Kidney epithelial cell (primary cell): Measurements from ENCODE around the gene COBLL1. TPM values are rescaled to one million over a fixed set of nuclear protein-coding genes. Genes with fewer than 3 reads are reported as not detected.

Experiments
- DNase-seq: peaks from one replicate; pipeline ENCODE4 v3.0.0-alpha.2; 2010; ENCODE audit warnings: low read depth
- H3K27me3 ChIP-seq: 2 replicates; pipeline ENCODE4 v1.6.0; 2011; ENCODE audit warnings: low read length; ENCODE audit not compliant: control insufficient read depth, insufficient read depth
- H3K36me3 ChIP-seq: 2 replicates; pipeline ENCODE4 v1.5.1; 2011; ENCODE audit warnings: low read length; ENCODE audit not compliant: control insufficient read depth, insufficient read depth
- H3K4me3 ChIP-seq: 2 replicates; pipeline ENCODE4 v1.5.1; 2011; ENCODE audit warnings: low read depth, mild to moderate bottlenecking, control low read depth, low read length
- total RNA-seq: library from RNA; depleted of rRNA; stranded (reverse); fragments of >200 nt; gene quantifications from 2 replicates; pipeline ENCODE4 v1.2.3, GENCODE V29; 2015
- TF ChIP-seq, protein P1 (sequence below): IDR thresholded peaks from 2 replicates; pipeline ENCODE4 v1.5.1; 2011; ENCODE audit warnings: mild to moderate bottlenecking, moderate library complexity, low read length, control low read depth, inconsistent platforms; ENCODE audit not compliant: insufficient read depth, poor library complexity, severe bottlenecking

COBLL1 gene
- total RNA-seq, 1 donor from 2014 or later: 57.2 TPM

DNA sequence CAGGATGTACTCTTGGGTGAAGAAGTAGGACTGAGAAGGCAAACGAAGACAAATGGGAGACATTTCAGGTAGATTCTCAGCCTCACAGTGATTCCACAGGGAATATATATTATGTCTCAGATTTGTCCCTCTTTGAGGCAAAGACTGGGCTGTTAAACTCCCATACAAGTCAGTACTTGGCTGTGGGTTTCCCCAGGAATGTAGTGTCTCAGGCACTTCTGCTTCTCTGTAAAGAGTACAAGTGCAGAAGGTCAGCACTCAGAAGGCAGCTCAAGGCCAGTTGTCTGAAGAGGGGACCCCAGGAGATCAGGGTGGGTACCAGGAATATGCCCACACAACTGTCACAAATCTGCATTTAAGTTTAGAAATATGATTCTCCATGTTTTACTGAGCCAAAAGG, 39.9 kb upstream of the COBLL1 start:
- TF ChIP-seq, protein P1, sequence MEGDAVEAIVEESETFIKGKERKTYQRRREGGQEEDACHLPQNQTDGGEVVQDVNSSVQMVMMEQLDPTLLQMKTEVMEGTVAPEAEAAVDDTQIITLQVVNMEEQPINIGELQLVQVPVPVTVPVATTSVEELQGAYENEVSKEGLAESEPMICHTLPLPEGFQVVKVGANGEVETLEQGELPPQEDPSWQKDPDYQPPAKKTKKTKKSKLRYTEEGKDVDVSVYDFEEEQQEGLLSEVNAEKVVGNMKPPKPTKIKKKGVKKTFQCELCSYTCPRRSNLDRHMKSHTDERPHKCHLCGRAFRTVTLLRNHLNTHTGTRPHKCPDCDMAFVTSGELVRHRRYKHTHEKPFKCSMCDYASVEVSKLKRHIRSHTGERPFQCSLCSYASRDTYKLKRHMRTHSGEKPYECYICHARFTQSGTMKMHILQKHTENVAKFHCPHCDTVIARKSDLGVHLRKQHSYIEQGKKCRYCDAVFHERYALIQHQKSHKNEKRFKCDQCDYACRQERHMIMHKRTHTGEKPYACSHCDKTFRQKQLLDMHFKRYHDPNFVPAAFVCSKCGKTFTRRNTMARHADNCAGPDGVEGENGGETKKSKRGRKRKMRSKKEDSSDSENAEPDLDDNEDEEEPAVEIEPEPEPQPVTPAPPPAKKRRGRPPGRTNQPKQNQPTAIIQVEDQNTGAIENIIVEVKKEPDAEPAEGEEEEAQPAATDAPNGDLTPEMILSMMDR: no peak
- no peak for DNase-seq
- Histone ChIP-seq H3K4me3 (no peak overlapping the region), H3K27me3 (no peaks in the 10 kb centered on the region), H3K36me3 (no peaks in the 10 kb centered on the region)

GRCh38 chr2:164879901-164880535, 38.4 kb upstream of the COBLL1 start:
- Histone ChIP-seq H3K36me3 (no peaks in the 10 kb centered on the region), H3K27me3 (no peaks in the 10 kb centered on the region), H3K4me3 (no peak overlapping the region)
- TF ChIP-seq, protein P1: no peak
- DNase-seq: no peak

- H3K4me3 ChIP-seq: no peak overlapping the region
- H3K27me3 ChIP-seq: no peaks in the 10 kb centered on the region
- no peaks in the 10 kb centered on the region for H3K36me3 ChIP-seq
- TF ChIP-seq, protein P1: no peak
- no peak for DNase-seq
Observed at GRCh38 chr2:164877927-164878326, 36.3 kb upstream of the COBLL1 start.

GRCh38 chr2:164877169-164877568, 35.5 kb upstream of the COBLL1 start:
- DNase-seq: no peak

GRCh38 chr2:164875334-164876205, 33.9 kb upstream of the COBLL1 start:
- H3K4me3 ChIP-seq: no peak overlapping the region
- no peaks in the 10 kb centered on the region for H3K27me3 ChIP-seq
- no peaks in the 10 kb centered on the region for H3K36me3 ChIP-seq
- no peak for DNase-seq
- TF ChIP-seq, protein P1: no peak

More at GRCh38 chr2:164877169-164877568, 35.5 kb upstream of the COBLL1 start:
- Histone ChIP-seq H3K27me3 (no peaks in the 10 kb centered on the region), H3K4me3 (no peak overlapping the region), H3K36me3 (no peaks in the 10 kb centered on the region)
- TF ChIP-seq, protein P1: no peak
